Middle frontal gyrus (tissue), 1 donor: Measurements from ENCODE around the gene PDE6H.

ENCODE experiments used
- DNase-seq: peaks from one replicate; pipeline ENCODE4 v3.0.0-alpha.2; 2015; ENCODE audit warnings: low spot score; ENCODE audit errors: extremely low spot score

The PDE6H gene

DNA sequence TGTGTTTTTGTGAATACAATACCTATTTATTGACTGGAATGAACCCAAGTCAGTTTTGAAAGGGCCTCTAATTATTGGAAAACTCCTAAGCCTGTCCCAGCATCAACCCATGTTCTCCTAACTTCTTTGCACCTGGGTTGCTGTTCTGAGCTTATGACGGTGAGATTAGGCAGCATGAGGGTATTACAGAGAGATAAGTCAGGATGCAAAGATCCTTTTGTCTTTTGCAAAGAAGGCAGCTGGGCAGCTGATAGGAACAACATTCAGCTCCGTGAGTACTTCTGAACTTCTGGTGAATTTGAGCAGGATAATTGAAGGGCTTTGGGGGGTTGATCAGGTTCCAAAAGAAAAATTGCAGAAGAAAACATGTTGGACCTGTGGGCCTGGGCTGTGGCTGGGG lies at the start of gene PDE6H:
Gene PDE6H, plus strand, starts transcription at position 227 of the 400 bp plus-strand sequence. CDS start 4,971 bp downstream, outside the sequence.
- no peak for DNase-seq

DNA sequence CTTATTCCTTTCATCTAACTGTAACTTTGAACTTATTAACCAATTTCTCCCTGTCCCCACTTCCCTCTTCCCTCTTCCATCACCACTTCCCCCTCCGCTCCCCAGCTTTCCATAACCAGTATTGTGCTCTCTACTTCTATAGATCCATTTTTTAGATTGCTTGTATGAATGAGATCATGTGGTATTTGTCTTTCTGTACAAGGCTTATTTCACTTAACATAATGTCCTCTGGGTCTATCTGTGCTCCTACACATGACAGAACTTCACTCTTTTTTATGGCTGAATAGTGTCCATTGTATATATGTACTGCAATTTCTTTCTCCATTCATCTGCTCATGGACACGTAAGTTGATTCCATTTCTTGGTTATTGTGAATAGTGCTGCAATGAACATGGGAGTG lies 48.9 kb upstream of the PDE6H start:
- DNase-seq, result no peak

DNA sequence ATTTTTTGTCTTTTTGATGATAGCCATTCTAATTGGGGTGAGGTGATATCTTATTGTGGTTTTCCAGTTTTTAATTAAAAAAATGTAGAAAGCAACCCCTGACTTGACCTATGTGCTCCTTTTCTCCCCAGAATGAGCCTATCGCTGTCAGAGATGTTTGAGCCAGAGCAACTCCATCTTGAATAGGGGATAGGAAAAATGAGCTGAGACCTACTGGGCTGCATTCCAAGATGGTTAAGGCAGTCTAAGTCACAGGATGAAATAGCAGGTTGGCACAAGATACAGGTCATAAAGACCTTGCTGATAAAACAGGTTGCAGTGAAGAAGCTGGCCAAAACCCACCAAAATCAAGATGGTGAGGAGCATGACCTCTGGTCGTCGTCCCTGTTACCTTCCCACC lies 48.3 kb upstream of the PDE6H start:
- DNase-seq, result no peak

DNA sequence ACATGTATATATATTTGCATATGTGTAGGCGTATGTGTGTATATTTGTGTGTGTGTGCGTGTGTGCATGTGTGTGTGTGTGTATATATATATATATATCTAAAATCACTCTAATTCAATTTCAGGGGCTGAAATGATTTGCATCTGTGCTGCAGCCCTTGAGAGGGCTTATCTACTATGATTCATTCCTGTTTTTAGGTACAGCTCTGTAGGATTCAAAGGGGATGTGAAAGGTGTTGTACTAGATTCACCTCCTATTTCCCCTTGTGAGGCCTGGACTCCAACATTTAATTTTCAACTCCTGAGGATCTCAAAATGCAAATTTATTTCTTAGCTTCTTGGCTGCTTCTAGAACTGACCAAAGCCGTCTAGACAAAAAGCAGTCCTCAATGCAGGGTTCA lies 45.6 kb upstream of the PDE6H start:
- DNase-seq, result no peak

DNA sequence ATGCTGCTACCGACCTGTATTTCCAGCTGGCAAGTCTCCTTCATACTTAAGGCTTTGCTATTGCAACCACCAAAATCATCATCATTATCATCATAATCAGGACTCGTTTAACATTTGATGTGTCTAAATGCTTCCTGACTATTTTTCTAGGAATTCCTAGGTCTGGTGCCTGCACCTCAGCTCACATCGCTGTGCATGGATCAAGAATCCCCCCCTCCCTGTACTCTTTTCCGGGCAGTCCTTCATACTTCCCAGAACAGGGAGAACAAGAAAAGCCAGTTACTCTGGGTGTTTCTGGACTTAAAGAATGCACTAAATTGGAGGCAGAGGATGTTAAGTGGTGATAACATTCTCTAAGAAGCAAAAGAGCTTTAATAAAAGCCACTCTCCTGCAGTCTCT lies 43.9 kb upstream of the PDE6H start:
- DNase-seq, result no peak

DNA sequence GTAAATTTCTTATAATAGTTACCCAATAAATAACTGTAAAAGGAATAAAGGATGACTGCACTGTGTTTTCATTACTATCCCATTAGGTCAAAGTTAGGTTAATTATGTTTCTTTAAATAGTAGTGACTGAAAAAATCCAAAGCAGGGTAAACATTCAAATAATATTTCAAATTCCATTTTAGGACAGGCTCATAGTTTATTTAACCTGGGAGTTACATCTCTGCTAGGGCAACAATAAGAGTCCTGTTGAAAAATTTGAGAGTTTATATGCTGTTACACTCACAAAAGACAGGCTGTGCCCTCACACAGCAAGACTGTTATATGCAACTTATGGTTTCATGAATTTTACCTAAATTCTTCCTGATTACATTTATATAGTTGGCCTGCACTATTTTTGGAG lies 42.5 kb upstream of the PDE6H start:
- no peak for DNase-seq

DNA sequence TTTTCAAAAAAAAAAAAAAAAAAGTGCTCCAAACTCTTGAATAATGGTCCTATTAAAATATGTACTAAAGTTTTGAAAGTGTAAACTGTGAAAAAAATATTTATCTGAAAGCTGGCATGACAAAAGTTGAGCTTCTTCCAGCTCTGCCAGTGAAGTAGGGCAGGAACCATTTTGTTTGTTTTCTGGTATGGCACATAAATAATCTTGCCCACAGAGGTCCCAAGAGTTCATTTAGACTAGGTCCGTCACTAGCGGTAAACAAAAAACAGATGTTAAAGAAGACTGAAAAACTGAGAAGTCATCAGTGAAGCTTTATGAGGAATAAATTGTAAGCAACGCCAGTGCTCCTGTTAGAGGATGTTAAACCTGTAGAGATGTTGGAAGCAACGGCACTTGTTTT lies 41.5 kb upstream of the PDE6H start:
- DNase-seq, result no peak

DNA sequence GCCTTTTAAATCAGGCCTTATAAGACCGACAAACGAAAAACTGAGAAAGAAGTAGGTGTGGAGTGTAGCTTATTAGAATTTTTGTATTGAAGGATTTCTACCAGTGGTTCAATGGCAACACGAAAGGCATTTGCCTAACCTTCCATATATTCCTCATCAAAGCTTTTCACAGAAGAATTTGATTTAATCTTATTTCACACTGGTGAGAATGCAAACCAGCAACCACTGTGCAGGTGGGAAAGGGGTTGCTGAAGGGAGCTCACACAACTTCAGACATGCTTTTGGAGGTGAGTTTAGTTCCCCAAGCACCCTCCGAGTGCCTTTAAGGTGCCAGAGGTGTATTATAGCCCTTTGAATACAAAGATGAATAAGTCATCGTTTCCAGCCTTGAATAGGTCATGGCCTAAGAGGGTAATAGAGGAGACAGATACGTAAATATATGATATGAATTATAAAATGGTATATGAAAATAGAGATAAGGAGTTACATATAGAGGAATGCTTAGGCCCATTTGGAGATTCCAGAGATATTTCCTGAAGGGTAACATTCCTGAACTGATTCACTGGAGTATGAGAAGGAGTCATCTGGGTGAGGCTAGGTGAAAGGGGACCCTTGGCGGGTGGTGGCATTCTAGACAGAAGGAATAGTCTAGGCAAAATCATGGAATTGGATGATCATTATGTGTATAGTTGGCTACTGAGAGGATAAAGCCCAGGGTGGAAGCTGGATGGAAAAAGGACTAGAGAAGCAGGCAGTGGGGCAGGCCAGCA lies 40.9 kb upstream of the PDE6H start:
- DNase-seq, result no peak

DNA sequence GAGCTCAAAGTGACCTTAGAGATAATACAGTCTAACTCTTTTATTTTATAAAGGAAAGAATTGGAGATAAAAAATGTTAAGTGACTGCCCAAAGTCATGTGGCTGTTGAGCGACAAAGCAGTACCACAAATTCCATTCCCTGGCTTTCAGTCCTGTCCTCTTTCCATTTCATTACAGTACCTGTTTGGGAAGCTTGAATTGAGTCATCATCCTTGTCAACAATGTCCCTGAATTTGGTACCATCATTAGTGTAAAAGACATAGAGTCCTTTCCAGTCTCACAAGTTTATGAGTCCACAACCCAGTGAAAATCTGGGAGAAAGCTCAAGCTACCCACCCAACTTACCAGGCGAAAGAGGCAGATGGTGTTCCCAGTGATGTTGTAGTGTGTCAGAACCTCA lies 38.3 kb upstream of the PDE6H start:
- no peak for DNase-seq

DNA sequence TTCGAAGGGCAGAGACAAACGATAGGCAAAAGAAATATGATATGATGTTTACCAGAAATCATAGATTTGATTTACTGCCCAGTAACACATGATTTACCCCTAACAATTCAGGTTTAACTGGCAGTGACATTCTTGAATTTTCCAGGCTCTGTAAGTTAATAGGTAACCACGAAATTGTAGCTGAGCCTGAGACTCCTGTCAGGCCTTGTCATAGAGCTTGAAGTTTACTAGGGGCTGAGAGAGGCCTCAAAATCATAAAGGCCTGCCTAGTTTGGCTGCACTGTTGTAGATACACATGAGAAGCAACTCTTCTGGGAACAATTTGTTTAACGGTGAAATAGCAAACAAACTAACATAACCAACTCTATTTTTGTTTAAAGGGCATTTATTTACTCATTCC lies 37.8 kb upstream of the PDE6H start:
- DNase-seq, result no peak

DNA sequence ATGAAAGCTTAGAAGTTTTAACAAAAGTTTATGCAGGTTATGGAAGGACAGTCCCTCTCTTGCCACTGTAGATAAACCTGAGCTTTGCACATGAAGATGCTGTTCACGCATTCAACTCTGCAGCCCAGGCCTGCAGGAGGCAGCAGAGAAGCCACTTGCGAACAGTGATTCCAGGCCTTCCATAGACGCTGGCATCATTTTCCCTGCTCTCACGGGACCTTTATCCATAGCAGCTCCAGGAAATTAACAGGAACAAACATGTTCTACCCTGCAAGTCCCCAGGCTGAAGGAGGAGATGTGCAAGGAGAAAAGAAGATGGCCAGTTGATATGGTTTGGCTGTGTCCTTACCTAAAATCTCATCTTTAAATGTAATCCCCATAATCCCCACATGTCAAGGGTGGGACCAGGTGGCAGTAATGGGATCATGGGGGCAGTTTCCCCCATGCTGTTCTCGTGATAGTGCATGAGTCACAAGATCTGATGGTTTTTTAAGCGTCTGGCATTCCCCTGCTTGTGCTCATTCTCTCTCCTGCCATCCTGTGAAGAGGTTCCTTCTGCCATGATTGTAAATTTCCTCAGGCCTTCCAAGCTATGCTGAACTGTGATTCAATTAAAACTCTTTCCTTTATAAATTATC lies 36.5 kb upstream of the PDE6H start:
- DNase-seq, result no peak

DNA sequence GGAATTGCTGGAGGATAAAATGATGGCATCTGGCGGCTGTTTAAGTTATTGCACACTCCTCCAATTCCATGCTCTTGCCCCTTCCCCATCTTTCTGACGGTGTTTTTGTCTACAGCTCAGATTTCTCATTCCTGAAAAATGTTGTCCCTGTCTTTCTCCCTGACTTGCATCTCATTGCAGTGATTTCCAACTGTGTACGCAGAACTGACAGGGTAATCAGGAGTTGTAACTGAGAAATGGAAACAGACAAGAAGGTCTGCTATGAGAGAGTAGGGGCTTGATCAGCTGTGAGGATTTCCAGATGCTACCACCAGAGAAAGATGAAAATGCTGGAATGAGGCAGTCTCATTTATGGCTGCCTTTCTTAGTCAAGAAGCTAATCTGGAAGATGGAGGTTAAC lies 35.8 kb upstream of the PDE6H start:
- DNase-seq, result no peak

DNA sequence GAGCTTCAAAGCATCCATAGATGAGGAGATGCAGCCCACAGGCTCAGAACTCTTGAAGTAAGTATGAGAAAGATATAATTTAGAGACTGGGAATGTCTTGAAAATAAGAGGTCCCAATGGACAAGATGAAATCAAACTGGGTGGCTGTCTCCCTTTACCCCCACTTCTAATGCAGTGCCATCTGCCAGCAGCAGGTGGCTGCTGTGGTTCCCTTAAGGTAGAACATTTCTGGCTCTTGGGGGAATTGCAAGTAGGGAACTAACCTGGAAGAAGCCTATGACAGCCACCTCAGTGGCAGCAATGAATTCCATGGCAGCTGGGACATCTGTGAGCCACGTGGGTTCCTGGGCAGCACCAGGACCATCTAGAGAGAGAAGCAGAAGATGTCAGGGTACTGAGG lies 35.2 kb upstream of the PDE6H start:
- DNase-seq, result no peak

DNA sequence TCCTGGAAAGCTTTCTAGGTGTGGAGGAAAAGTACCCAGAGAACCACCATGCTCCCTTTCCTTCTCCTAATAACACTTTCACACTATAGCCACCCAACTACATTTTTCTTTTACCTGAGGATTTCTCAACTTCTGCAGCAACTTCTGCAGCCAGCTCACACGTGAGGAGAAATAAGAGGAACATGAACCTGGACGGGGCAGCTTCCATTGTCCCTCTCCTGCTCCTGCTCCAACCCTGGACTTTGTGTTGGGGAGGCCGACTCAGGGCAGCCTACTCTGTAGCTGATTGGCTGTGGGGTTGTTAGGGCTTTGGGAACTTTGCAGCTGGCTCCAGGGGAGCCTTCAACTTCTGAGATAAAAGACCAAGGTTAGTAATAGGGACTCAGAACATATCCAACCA lies 34.5 kb upstream of the PDE6H start, which contains the start of gene ERP27:
Gene ERP27, minus strand, starts transcription at position 237 of the 400 bp plus-strand sequence. Its CDS starts 29 bp downstream, at position 208.
- DNase-seq, result no peak

DNA sequence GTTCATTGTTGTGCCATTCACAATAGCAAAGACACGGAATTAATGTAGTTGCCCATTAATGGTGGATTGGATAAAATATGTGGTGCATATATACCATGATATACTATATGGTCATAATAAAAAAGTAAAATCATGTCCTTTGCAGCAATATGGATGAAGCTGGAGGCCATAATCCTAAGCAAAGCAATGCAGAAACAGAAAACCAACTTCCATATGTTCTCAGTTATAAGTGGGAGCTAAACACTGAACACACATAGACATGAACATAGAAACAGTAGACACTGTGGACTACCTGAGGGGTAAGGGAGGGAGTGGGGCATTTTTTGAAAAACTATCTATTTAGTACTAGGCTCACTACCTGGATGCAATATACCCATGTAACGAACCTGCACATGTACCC lies 31.5 kb upstream of the PDE6H start:
- DNase-seq, result no peak

DNA sequence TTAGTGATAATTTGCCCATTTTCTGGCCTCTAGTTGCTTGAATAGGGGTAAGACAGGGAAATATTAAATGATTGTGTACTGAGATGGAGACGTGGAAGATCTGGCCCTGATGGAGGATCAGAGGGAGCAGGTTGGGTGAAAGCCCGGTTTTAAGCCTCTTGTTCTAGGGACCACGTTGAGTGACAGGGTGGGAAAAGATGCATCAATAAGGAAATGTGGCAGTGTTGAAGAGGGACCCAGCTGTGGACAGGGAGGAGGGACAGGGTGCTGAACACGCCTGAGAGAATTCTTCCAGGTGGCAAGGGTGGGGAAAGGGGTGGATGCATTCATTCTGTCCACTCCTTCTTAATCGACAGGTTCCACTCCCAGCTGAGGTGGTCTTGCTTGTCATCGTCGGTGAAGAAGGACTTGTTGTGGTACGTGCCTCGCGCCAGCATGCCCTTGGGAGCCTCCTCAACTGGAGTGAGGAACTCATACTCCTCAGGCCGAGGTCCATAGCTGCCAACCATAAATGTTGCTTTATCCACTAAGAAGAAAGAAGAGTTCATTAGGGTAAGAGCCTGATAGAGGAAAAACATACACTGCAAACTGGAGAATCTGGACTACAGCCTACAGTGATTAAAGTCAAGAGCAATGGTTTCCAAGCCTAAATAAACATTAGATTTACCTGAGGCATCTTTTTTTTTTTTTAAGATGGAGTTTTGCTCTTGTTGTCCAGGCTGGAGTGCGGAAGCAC lies 30.5 kb upstream of the PDE6H start:
- no peak for DNase-seq

DNA sequence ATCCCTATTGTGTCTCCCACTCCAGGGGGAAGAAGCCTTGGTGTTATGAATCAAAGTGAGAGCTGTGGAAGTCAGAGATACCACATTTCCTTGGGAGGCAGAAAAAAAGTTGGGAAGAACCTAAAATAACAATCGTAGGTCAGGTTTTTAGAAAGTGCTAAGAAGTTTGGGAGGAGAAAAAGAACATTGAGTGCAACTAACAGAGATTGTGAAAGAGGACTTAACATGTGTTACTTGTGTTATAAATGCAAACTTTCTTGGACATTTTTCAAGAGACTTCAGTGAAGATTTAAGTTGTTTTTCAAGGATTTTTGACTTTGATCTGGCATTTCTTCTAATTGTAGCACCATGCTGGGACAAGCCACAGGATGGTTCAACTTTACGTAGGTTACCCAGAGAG lies 26.7 kb upstream of the PDE6H start:
- DNase-seq, result no peak

DNA sequence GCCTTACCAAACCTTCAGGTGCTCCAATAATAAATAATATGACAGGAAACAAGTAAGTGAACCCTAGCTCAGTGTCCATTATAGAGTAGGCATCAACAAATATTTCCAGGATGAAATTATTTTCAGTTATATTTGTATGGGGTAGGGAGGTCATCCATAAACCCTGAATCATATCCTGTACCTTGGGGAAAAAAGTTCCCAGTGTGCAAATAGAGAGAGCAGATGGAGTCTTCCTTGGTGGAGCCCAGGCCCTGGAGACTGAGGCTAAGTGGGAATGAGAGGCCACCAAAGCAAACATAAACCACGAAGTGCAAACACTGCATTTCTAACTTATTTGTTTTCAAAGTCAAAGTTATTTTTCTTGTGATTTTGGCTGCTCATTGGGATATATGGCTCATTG lies 26.0 kb upstream of the PDE6H start:
- DNase-seq, result no peak

DNA sequence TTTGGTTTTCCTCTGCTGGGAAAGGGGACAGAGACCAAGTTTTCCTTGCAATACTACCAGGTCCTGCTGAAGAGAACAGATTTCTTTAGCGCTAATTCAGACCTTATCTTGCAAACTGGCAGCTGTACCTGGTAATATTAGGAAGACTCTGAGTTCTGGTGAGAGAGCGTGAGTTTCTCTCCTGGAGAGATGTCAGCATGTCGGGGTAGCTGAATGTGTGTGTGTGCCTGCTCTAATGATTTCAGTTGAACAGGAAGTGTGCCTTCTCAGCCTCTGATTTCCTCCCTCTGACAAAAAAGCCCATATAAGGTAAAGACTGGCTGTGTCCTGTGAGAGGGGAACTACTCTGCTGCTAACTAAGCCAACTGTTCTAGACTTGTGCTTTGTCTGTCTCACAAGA lies 24.2 kb upstream of the PDE6H start:
- DNase-seq, result no peak

DNA sequence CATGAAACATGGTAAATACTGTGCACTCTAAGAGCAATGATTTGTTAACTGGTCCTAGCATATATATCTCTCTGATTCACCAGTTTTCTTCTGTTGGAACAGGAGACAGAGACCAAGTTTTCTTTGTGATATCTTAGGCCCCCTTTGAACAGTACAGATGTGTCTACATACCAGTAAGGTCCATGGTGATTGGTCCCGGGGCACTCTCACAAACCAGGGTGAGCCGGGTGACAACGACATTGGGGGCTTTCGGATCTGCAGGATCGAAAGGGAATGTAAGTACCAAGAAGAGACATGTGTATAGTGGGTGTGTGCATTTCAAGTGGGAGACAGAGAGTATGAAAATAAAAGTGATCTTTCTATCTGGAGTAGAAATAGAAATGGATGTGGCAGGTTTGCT lies 23.2 kb upstream of the PDE6H start:
- DNase-seq, result no peak

DNA sequence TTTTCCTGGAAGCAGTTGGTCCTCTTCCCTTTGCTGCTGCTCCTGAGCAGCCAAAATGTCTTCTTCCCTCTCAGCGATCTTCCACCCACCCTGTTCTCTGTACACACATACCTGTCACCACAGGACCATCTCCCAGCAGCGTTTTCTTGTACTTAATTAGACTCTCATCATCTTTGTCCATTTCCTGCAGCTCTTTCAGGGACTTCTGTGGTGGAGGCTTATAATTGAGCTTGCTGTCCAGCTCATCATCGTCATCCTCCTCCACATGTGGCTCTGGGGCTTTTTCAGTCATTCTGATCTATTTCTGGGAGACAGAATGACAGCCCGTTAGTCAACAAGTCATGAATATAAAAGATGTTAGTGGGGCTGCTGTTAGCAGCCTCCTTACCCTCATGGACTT lies 22.4 kb upstream of the PDE6H start:
- no peak for DNase-seq

DNA sequence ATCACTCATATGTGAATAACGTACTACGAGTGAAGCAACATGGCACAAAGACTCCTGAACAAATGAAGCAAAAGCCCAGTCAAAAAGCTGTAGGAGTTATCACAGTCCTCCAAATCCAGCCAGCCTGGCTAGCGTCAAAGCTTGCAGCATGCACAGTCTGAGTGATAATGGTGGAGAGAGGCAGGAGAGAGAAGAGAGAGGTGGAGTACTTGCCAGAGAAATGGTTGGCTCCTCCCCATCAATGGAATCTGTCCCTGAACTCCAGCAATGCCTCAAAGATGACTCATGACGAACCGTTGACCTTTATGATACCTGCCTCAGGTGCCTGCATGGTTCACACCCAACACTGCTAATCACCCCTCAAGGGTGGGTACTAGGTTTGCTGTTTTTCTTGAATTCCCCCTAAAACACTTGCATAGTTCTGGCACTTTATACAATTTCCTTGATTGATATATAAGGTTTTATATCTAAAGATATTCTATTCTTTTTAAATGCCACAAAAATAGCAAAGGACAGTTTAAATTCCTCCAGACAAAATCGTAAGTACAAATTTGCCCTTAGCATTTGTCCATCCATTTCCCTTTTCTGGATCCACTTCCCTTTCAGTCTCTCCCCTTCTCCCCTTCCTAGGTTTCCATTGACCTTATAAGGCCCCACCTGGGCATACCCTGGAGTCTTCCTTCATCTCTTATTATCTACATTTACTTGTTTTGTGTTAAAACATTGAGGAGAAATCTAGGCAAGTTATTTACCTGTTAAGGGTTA lies 21.7 kb upstream of the PDE6H start:
- DNase-seq, result no peak
